BE2C (cell line): Measurements from ENCODE around the gene ATF5.

ENCODE experiments used
- DNase-seq: peaks from one replicate; pipeline ENCODE4 v3.0.0-alpha.2; 2020
- H3K27me3 ChIP-seq: fragments of 250-450 bp; sonication (Bioruptor Pico); 2 replicates; pipeline ENCODE4 v1.5.1; 2020; ENCODE audit warnings: mild to moderate bottlenecking
- H3K36me3 ChIP-seq: fragments of 250-450 bp; sonication (Bioruptor Pico); 2 replicates; pipeline ENCODE4 v1.5.1; 2020; ENCODE audit warnings: mild to moderate bottlenecking
- H3K4me1 ChIP-seq: fragments of 250-450 bp; sonication (Bioruptor Pico); 2 replicates; pipeline ENCODE4 v1.5.1; 2020
- H3K4me3 ChIP-seq: 2 replicates; pipeline ENCODE4 v1.5.1; 2011; ENCODE audit warnings: low read depth, low read length
- H3K9me3 ChIP-seq: fragments of 250-450 bp; sonication (Bioruptor Pico); 2 replicates; pipeline ENCODE4 v1.5.1; 2020
- CTCF ChIP-seq: IDR thresholded peaks from 2 replicates; pipeline ENCODE4 v1.5.1; 2012; ENCODE audit warnings: mild to moderate bottlenecking, low read depth, low read length

The ATF5 gene

GRCh38 chr19:49950590-49950948 lies 21.6 kb downstream of the ATF5 start:
- no peaks in the 10 kb centered on the region for H3K9me3 ChIP-seq
- H3K4me3 ChIP-seq = no peak overlapping the region
- H3K4me1 ChIP-seq = no peaks in the 10 kb centered on the region
- DNase-seq = no peak
- H3K36me3 ChIP-seq = no peaks in the 10 kb centered on the region
- H3K27me3 ChIP-seq = no peaks in the 10 kb centered on the region
- no peak for TF ChIP-seq CTCF

- no peaks in the 10 kb centered on the region for H3K4me1 ChIP-seq
- no peak overlapping the region for H3K4me3 ChIP-seq
- no peak for TF ChIP-seq CTCF
- no peaks in the 10 kb centered on the region for H3K27me3 ChIP-seq
- no peaks in the 10 kb centered on the region for H3K9me3 ChIP-seq
- no peaks in the 10 kb centered on the region for H3K36me3 ChIP-seq
- DNase-seq = no peak
Observed at GRCh38 chr19:49950956-49951526, 22.0 kb downstream of the ATF5 start.

GRCh38 chr19:49951806-49952478 lies 22.9 kb downstream of the ATF5 start:
- Histone ChIP-seq H3K4me1 (no peaks in the 10 kb centered on the region), H3K9me3 (no peaks in the 10 kb centered on the region), H3K4me3 (no peak overlapping the region), H3K36me3 (no peaks in the 10 kb centered on the region), H3K27me3 (no peaks in the 10 kb centered on the region)
- no peak for DNase-seq
- no peak for TF ChIP-seq CTCF

- H3K9me3 ChIP-seq = no peaks in the 10 kb centered on the region
- DNase-seq = no peak
- no peak overlapping the region for H3K4me3 ChIP-seq
- no peak for TF ChIP-seq CTCF
- H3K36me3 ChIP-seq = no peaks in the 10 kb centered on the region
- H3K4me1 ChIP-seq = no peaks in the 10 kb centered on the region
- H3K27me3 ChIP-seq = no peaks in the 10 kb centered on the region
Observed at GRCh38 chr19:49952479-49952836, 23.5 kb downstream of the ATF5 start.

- Histone ChIP-seq H3K36me3 (no peaks in the 10 kb centered on the region), H3K4me3 (no peak overlapping the region), H3K9me3 (no peaks in the 10 kb centered on the region), H3K27me3 (0 out of 2 replicates have a peak, but pooled peaks cover under 1% of the 10 kb centered on the region), H3K4me1 (no peaks in the 10 kb centered on the region)
- no peak for DNase-seq
- TF ChIP-seq CTCF = no peak
Observed at GRCh38 chr19:49952906-49953305, 23.9 kb downstream of the ATF5 start.

GRCh38 chr19:49953416-49953815 lies 24.4 kb downstream of the ATF5 start:
- no peak overlapping the region for H3K4me3 ChIP-seq
- TF ChIP-seq CTCF = no peak
- H3K27me3 ChIP-seq = 0 out of 2 replicates have a peak, but pooled peaks cover 4% of the 10 kb centered on the region
- H3K36me3 ChIP-seq = no peaks in the 10 kb centered on the region
- no peaks in the 10 kb centered on the region for H3K9me3 ChIP-seq
- no peak for DNase-seq
- no peaks in the 10 kb centered on the region for H3K4me1 ChIP-seq
